ENCODE results near the gene KIF6. TPM values are rescaled to one million over a fixed set of nuclear protein-coding genes. Genes with fewer than 3 reads are reported as not detected.
"Not testable (repeated sequence)": the region's sequence is repeated elsewhere in the genome, so short reads cannot be mapped to it uniquely, and the experiment has no call there.

The KIF6 gene
- total RNA-seq, 1 experiment from 2014 or later: not detected

DNA sequence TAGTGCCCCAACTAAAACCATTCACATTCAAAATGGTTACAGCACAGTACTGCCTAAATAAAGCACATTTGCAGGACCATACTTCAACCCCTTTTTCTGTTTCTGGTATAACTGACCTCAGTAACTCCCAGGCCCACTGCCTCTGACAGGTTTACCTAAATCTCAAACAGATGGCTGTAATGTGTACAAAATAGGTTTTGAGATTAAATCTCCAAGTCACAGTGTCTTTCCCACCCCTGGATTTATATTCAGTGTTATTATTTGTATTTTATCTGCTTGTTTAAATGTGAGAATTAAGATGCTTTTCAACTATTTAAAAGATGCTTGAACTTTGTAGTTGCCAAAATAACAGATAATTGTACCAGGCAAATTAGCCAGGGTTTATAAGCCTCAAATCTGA, 4.7 kb upstream of the KIF6 start:
- Histone ChIP-seq H3K36me3 (ENCODE audit: control insufficient read depth, insufficient read depth, low read length) (no peaks in the 10 kb centered on the region), H3K4me3 (ENCODE audit: low read depth in 2 of 2, low read length in 2 of 2) (no peak overlapping the region), H3K27me3 (ENCODE audit: control insufficient read depth, insufficient read depth, low read length) (0 out of 2 replicates have a peak, but pooled peaks cover 2% of the 10 kb centered on the region), H3K4me1 (ENCODE audit: control insufficient read depth, insufficient read depth, low read length) (no peaks in the 10 kb centered on the region), H3K9me3 (ENCODE audit: control insufficient read depth, insufficient read depth, low read depth, low read length) (no peaks in the 10 kb centered on the region), H3K27ac (ENCODE audit: low read length) (no peak overlapping the region)
- ATAC-seq: no peak
- intact Hi-C loops (cut with micrococcal nuclease; ENCODE audit: unreplicated experiment) (no loop called here), in situ Hi-C loops (cut with HindIII; ENCODE audit: low pct_unique_long_range_greater_than_20kb, low sequenced_read_pairs) (no loop called here)
- TF ChIP-seq TCF7L2 (IDR thresholded peaks at IDR 0.05; ENCODE audit: low read depth, low read length) (no peak), POLR2AphosphoS5 (IDR thresholded peaks at IDR 0.05; ENCODE audit: low read depth, low read length) (no peak), SIN3A (IDR thresholded peaks at IDR 0.05; ENCODE audit: borderline replicate concordance, insufficient read depth, low read depth, low read length) (no peak)
- TF ChIP-seq, protein P1, sequence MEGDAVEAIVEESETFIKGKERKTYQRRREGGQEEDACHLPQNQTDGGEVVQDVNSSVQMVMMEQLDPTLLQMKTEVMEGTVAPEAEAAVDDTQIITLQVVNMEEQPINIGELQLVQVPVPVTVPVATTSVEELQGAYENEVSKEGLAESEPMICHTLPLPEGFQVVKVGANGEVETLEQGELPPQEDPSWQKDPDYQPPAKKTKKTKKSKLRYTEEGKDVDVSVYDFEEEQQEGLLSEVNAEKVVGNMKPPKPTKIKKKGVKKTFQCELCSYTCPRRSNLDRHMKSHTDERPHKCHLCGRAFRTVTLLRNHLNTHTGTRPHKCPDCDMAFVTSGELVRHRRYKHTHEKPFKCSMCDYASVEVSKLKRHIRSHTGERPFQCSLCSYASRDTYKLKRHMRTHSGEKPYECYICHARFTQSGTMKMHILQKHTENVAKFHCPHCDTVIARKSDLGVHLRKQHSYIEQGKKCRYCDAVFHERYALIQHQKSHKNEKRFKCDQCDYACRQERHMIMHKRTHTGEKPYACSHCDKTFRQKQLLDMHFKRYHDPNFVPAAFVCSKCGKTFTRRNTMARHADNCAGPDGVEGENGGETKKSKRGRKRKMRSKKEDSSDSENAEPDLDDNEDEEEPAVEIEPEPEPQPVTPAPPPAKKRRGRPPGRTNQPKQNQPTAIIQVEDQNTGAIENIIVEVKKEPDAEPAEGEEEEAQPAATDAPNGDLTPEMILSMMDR (IDR thresholded peaks at IDR 0.05): no peak
- TF ChIP-seq, protein P2, sequence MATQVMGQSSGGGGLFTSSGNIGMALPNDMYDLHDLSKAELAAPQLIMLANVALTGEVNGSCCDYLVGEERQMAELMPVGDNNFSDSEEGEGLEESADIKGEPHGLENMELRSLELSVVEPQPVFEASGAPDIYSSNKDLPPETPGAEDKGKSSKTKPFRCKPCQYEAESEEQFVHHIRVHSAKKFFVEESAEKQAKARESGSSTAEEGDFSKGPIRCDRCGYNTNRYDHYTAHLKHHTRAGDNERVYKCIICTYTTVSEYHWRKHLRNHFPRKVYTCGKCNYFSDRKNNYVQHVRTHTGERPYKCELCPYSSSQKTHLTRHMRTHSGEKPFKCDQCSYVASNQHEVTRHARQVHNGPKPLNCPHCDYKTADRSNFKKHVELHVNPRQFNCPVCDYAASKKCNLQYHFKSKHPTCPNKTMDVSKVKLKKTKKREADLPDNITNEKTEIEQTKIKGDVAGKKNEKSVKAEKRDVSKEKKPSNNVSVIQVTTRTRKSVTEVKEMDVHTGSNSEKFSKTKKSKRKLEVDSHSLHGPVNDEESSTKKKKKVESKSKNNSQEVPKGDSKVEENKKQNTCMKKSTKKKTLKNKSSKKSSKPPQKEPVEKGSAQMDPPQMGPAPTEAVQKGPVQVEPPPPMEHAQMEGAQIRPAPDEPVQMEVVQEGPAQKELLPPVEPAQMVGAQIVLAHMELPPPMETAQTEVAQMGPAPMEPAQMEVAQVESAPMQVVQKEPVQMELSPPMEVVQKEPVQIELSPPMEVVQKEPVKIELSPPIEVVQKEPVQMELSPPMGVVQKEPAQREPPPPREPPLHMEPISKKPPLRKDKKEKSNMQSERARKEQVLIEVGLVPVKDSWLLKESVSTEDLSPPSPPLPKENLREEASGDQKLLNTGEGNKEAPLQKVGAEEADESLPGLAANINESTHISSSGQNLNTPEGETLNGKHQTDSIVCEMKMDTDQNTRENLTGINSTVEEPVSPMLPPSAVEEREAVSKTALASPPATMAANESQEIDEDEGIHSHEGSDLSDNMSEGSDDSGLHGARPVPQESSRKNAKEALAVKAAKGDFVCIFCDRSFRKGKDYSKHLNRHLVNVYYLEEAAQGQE (IDR thresholded peaks at IDR 0.05; ENCODE audit: insufficient read depth in 1 of 2, low read depth in 2 of 2, low read length in 1 of 2): no peak
- no TSS peak for BruUV-seq (replicated peaks)
- POLR2A ChIA-PET: no interaction called here
- CTCF ChIA-PET: no interaction called here
- no peak for DNase-seq (ENCODE audit: low read depth, low spot score)

DNA sequence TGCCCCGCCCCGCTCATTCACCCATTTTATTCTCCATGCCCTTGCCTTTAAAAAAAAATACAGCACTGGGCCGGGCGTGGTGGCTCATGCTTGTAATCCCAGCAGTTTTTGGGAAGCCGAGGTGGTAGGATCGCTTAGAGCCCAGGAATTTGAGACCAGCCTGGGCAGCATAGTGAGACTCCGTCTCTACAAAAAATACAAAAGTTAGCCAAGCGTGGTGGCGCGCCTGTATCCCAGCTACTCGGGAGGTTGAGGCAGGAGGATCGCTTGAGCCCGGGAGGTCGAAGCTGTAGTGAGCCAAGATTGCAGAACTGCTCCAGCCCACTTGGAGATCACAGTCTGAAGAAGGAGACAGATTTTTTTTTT, 407 bp upstream of the KIF6 start:
- in situ Hi-C loops (cut with HindIII; ENCODE audit: low pct_unique_long_range_greater_than_20kb, low sequenced_read_pairs) (no loop called here), intact Hi-C loops (cut with micrococcal nuclease; ENCODE audit: unreplicated experiment) (no loop called here)
- H3K27ac ChIP-seq (ENCODE audit: low read length): no peak overlapping the region
- no peaks in the 10 kb centered on the region for H3K4me1 ChIP-seq (ENCODE audit: control insufficient read depth, insufficient read depth, low read length)
- no peak for ATAC-seq
- H3K4me3 ChIP-seq (ENCODE audit: low read depth in 2 of 2, low read length in 2 of 2): no peak overlapping the region
- H3K9me3 ChIP-seq (ENCODE audit: control insufficient read depth, insufficient read depth, low read depth, low read length): no peaks in the 10 kb centered on the region
- no peaks in the 10 kb centered on the region for H3K27me3 ChIP-seq (ENCODE audit: control insufficient read depth, insufficient read depth, low read length)
- CTCF ChIA-PET: no interaction called here
- BruUV-seq (replicated peaks): no TSS peak
- TF ChIP-seq, protein P2 (IDR thresholded peaks at IDR 0.05; ENCODE audit: insufficient read depth in 1 of 2, low read depth in 2 of 2, low read length in 1 of 2): no peak
- no peak for TF ChIP-seq TCF7L2 (IDR thresholded peaks at IDR 0.05; ENCODE audit: low read depth, low read length)
- TF ChIP-seq SIN3A (IDR thresholded peaks at IDR 0.05; ENCODE audit: borderline replicate concordance, insufficient read depth, low read depth, low read length): no peak
- TF ChIP-seq POLR2AphosphoS5 (IDR thresholded peaks at IDR 0.05; ENCODE audit: low read depth, low read length): no peak
- TF ChIP-seq, protein P1 (IDR thresholded peaks at IDR 0.05): no peak
- H3K36me3 ChIP-seq (ENCODE audit: control insufficient read depth, insufficient read depth, low read length): no peaks in the 10 kb centered on the region
- POLR2A ChIA-PET: no interaction called here
- no peak for DNase-seq (ENCODE audit: low read depth, low spot score)

DNA sequence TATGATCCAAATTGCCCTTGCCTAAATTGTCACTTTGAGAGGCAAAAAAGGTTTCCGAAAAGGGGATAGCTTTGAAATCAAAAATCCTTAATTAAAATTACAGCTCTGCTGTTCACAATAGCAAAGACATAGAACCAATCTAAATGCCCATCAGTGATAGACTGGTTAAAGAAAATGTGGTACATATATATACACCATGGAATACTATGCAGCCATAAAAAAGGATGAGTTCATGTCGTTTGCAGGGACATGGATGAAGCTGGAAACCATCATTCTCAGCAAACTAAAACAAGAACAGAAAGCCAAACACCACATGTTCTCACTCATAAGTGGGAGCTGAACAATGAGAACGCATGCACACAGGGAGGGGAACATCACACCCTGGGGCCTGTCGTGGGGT, 1.9 kb downstream of the KIF6 start:
- H3K4me1 ChIP-seq (ENCODE audit: control insufficient read depth, insufficient read depth, low read length); H3K36me3 ChIP-seq (ENCODE audit: control insufficient read depth, insufficient read depth, low read length); H3K27ac ChIP-seq (ENCODE audit: low read length); H3K27me3 ChIP-seq (ENCODE audit: control insufficient read depth, insufficient read depth, low read length); DNase-seq (ENCODE audit: low read depth, low spot score); in situ Hi-C loops (cut with HindIII; ENCODE audit: low pct_unique_long_range_greater_than_20kb, low sequenced_read_pairs); CTCF ChIA-PET; intact Hi-C loops (cut with micrococcal nuclease; ENCODE audit: unreplicated experiment); H3K9me3 ChIP-seq (ENCODE audit: control insufficient read depth, insufficient read depth, low read depth, low read length); H3K4me3 ChIP-seq (ENCODE audit: low read depth in 2 of 2, low read length in 2 of 2); ATAC-seq; BruUV-seq (replicated peaks); POLR2A ChIA-PET: not testable (repeated sequence)

All from Panc1 (cell line).